Caco-2 (cell line): Measurements from ENCODE around the gene ALG14. TPM values are rescaled to one million over a fixed set of nuclear protein-coding genes. Genes with fewer than 3 reads are reported as not detected.

Experiments
- BruUV-seq: library from RNA; stranded (reverse); fragments of 400-500 nt; replicated peaks from 2 replicates; lab custom pipeline; 2021; lab: Mats Ljungman, UMichigan
- CTCF ChIA-PET: fragments of 300-600 bp; sonication (Branson Sonifier 250); formaldehyde crosslinking; loops from one replicate; lab custom pipeline; 2022; ENCODE audit warnings: antibody characterized with exemption; lab: Charles Lee
- POLR2A ChIA-PET: fragments of 300-600 bp; sonication (Branson Sonifier 250); formaldehyde crosslinking; loops from one replicate; lab custom pipeline; 2022; ENCODE audit warnings: antibody characterized with exemption; lab: Charles Lee
- DNase-seq, 2 experiments: peaks; one replicate each; pipeline versions ENCODE4 v3.0.0 to v3.0.0-alpha.2; 2020 to 2022
- H3K27me3 ChIP-seq: replicated peaks from 2 replicates; pipeline ENCODE4 v1.6.0; 2011; ENCODE audit warnings: low read length; ENCODE audit not compliant: control insufficient read depth, insufficient read depth
- H3K36me3 ChIP-seq: 2 replicates; pipeline ENCODE4 v1.5.1; 2011; ENCODE audit warnings: low read length; ENCODE audit not compliant: control insufficient read depth, insufficient read depth
- H3K4me1 ChIP-seq: fragments of 250-450 bp; sonication (Bioruptor Pico); 2 replicates; pipeline ENCODE4 v1.5.1; 2020; ENCODE audit warnings: mild to moderate bottlenecking
- H3K4me3 ChIP-seq: 2 replicates; pipeline ENCODE4 v1.5.1; 2011; ENCODE audit warnings: low read depth, mild to moderate bottlenecking, control low read depth, low read length
- H3K9me3 ChIP-seq: fragments of 250-450 bp; sonication (Bioruptor Pico); 2 replicates; pipeline ENCODE4 v1.5.1; 2020; ENCODE audit warnings: mild to moderate bottlenecking, moderate library complexity
- H3K27ac Mint-ChIP-seq: one replicate; pipeline ENCODE4 v1.8.0; 2022; ENCODE audit warnings: mixed read lengths; ENCODE audit not compliant: unreplicated experiment
- H3K27me3 Mint-ChIP-seq: one replicate; pipeline ENCODE4 v1.8.0; 2022; ENCODE audit warnings: mixed read lengths; ENCODE audit not compliant: insufficient read depth, unreplicated experiment
- H3K36me3 Mint-ChIP-seq: one replicate; pipeline ENCODE4 v1.8.0; 2022; ENCODE audit warnings: mild to moderate bottlenecking, mixed read lengths; ENCODE audit not compliant: insufficient read depth, unreplicated experiment
- H3K4me1 Mint-ChIP-seq: one replicate; pipeline ENCODE4 v1.8.0; 2022; ENCODE audit warnings: low read depth, mixed read lengths; ENCODE audit not compliant: unreplicated experiment
- H3K4me3 Mint-ChIP-seq: one replicate; pipeline ENCODE4 v1.8.0; 2022; ENCODE audit warnings: mild to moderate bottlenecking, moderate library complexity, mixed read lengths; ENCODE audit not compliant: unreplicated experiment
- H3K9me3 Mint-ChIP-seq: one replicate; pipeline ENCODE4 v1.8.0; 2022; ENCODE audit warnings: mixed read lengths; ENCODE audit not compliant: unreplicated experiment
- intact Hi-C: fragments of 100-400 bp; cut with micrococcal nuclease; formaldehyde crosslinking; loops from one replicate; pipeline ENCODE4 v1.10.0; 2022; ENCODE audit not compliant: unreplicated experiment
- total RNA-seq: library from RNA; stranded (reverse); gene quantifications from 2 replicates; pipeline ENCODE4 v1.2.3, GENCODE V29; 2022
- TF ChIP-seq, protein P1 (sequence below), 2 experiments: fragments of 200-600 bp in 1 of 2; IDR thresholded peaks; 1 replicate in 1 of 2; 2 replicates in 1 of 2; pipeline versions ENCODE4 v1.5.1 to v1.8.0; 2011 to 2022; ENCODE audit warnings: antibody characterized with exemption in 1 of 2, control low read depth in 1 of 2, inconsistent platforms in 1 of 2, low read depth in 1 of 2, low read length in 1 of 2, mild to moderate bottlenecking in 1 of 2, moderate library complexity in 1 of 2; ENCODE audit not compliant: insufficient read depth in 1 of 2, severe bottlenecking in 1 of 2, unreplicated experiment in 1 of 2

The ALG14 gene
- total RNA-seq, 1 experiment from 2014 or later: 4.5 TPM

DNA sequence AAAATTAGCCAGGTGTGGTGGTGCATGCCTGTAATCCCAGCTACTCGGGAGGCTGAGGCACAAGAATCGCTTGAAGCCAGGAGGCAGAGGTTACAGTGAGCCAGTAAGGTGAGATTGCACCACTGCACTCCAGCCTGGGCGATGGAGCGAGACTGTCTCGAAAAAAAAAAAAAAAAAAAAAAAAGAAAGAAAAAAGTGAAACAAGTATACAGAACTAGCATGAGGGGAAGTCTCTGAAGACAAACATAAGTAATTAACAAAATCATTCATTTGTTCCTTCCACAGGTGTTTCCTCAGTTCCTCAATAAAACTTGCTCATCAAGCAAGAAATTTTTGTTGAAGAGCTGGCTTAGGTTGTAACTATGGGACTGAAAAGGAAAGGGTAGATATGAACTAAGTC lies 93.6 kb downstream of the ALG14 start:
- POLR2A ChIA-PET: no interaction called here

DNA sequence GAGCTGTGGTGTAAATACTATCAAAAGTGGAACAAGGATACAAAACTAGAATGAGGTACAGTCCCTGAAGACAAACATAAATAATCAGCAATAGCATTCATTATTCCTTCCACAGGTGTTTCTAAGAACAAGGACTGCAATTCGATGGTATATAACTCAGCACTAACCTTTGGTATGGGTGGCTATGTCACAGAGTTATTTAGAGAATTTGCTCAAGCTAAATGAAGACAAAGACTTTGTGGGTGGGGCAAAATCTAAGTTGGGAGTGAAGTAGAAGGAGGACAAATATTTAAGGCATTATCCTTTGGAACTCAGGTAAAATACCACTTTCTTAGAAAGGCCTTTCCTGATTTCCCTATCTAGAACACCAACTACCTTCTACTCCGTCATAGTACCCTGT lies 94.3 kb downstream of the ALG14 start:
- H3K4me3 ChIP-seq: no peak overlapping the region
- H3K9me3 ChIP-seq: no peaks in the 10 kb centered on the region
- no peaks in the 10 kb centered on the region for H3K36me3 ChIP-seq
- H3K27me3 ChIP-seq: no peaks in the 10 kb centered on the region
- Mint-ChIP-seq H3K4me3 (no peak overlapping the region), H3K4me1 (peaks cover 8% of the 10 kb centered on the region), H3K27me3 (no peaks in the 10 kb centered on the region), H3K36me3 (no peaks in the 10 kb centered on the region), H3K9me3 (no peaks in the 10 kb centered on the region), H3K27ac (no peak overlapping the region)
- CTCF ChIA-PET: interaction anchor here (1.0 kb wide), 1 partner anchor 124 kb away, joined by 5 read pairs; no protein-coding TSS in a partner anchor
- TF ChIP-seq, protein P1, sequence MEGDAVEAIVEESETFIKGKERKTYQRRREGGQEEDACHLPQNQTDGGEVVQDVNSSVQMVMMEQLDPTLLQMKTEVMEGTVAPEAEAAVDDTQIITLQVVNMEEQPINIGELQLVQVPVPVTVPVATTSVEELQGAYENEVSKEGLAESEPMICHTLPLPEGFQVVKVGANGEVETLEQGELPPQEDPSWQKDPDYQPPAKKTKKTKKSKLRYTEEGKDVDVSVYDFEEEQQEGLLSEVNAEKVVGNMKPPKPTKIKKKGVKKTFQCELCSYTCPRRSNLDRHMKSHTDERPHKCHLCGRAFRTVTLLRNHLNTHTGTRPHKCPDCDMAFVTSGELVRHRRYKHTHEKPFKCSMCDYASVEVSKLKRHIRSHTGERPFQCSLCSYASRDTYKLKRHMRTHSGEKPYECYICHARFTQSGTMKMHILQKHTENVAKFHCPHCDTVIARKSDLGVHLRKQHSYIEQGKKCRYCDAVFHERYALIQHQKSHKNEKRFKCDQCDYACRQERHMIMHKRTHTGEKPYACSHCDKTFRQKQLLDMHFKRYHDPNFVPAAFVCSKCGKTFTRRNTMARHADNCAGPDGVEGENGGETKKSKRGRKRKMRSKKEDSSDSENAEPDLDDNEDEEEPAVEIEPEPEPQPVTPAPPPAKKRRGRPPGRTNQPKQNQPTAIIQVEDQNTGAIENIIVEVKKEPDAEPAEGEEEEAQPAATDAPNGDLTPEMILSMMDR (IDR thresholded peaks at IDR 0.05; ENCODE audit: insufficient read depth in 1 of 2, low read depth in 1 of 2, low read length in 1 of 2, severe bottlenecking in 1 of 2, unreplicated experiment in 1 of 2): no peak
- no peak for DNase-seq
- peaks cover 11% of the 10 kb centered on the region; the same call in 1 of the 2 replicates for H3K4me1 ChIP-seq
- POLR2A ChIA-PET: no interaction called here
- BruUV-seq: no TSS peak
- intact Hi-C loops: no loop called here

More for the DNA sequence above, 93.6 kb downstream of the ALG14 start:
- no peaks in the 10 kb centered on the region for H3K9me3 ChIP-seq
- Mint-ChIP-seq H3K27ac (no peak overlapping the region), H3K4me1 (peaks cover 8% of the 10 kb centered on the region), H3K9me3 (no peaks in the 10 kb centered on the region), H3K4me3 (no peak overlapping the region), H3K36me3 (no peaks in the 10 kb centered on the region), H3K27me3 (no peaks in the 10 kb centered on the region)
- BruUV-seq: no TSS peak
- no peaks in the 10 kb centered on the region for H3K27me3 ChIP-seq
- intact Hi-C loops: no loop called here
- peaks cover 11% of the 10 kb centered on the region; the same call in 1 of the 2 replicates for H3K4me1 ChIP-seq
- CTCF ChIA-PET: interaction anchor here (1.0 kb wide), 1 partner anchor 124 kb away, joined by 5 read pairs; no protein-coding TSS in a partner anchor
- H3K36me3 ChIP-seq: no peaks in the 10 kb centered on the region
- no peak overlapping the region for H3K4me3 ChIP-seq
- DNase-seq: no peak
- TF ChIP-seq, protein P1 (IDR thresholded peaks at IDR 0.05; ENCODE audit: insufficient read depth in 1 of 2, low read depth in 1 of 2, low read length in 1 of 2, severe bottlenecking in 1 of 2, unreplicated experiment in 1 of 2): no peak

DNA sequence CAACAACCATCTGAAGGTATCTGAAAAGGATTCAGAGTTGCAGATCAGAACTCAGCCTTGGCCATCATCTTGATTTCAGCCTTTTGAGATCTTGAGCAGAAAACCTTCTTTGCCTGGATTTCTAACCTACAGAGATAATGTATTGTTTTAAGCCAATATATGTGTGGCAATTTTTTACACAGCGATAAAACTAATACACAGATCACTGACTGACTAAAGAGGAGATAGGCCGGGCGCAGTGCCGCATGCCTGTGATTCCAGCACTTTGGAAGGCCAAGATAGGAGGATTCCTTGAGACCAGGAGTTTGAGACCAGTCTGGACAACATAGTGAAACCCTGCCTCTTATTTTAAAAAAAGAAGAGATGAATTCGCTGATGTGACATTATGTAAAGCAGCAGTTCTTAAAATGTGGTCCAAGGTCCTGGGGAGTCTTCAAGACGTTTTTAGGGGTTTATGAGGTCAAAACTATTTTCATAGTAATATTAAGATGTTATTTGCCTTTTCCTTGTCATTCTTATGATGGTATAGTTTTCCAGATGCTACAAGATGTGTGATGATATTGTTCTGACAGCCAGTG lies 95.7 kb downstream of the ALG14 start:
- CTCF ChIA-PET: no interaction called here
- no TSS peak for BruUV-seq
- no peak overlapping the region for H3K4me3 Mint-ChIP-seq
- DNase-seq: no peak
- H3K36me3 Mint-ChIP-seq: no peaks in the 10 kb centered on the region
- H3K4me1 Mint-ChIP-seq: peaks cover 8% of the 10 kb centered on the region
- TF ChIP-seq, protein P1 (IDR thresholded peaks at IDR 0.05; ENCODE audit: insufficient read depth in 1 of 2, low read depth in 1 of 2, low read length in 1 of 2, severe bottlenecking in 1 of 2, unreplicated experiment in 1 of 2): no peak
- no peaks in the 10 kb centered on the region for H3K27me3 Mint-ChIP-seq
- H3K4me1 ChIP-seq: peaks cover 11% of the 10 kb centered on the region; the same call in 1 of the 2 replicates
- intact Hi-C loops: no loop called here
- no peaks in the 10 kb centered on the region for H3K9me3 ChIP-seq
- no peak overlapping the region for H3K27ac Mint-ChIP-seq
- H3K4me3 ChIP-seq: no peak overlapping the region
- POLR2A ChIA-PET: no interaction called here
- no peaks in the 10 kb centered on the region for H3K27me3 ChIP-seq
- no peaks in the 10 kb centered on the region for H3K36me3 ChIP-seq
- no peaks in the 10 kb centered on the region for H3K9me3 Mint-ChIP-seq
